NCI-H1048 (cell line): ENCODE results near the gene GBX2.

Source experiments
- DNase-seq: peaks from one replicate; lab custom pipeline; 2025; lab: John Stamatoyannopoulos, UW

GBX2 gene

GRCh38 chr2:236180831-236181453 is 12.8 kb upstream of the GBX2 start:
- peak; percentile 26 for DNase-seq

- DNase-seq, result no peak
Observed at GRCh38 chr2:236180076-236180816, 12.1 kb upstream of the GBX2 start.

- no peak for DNase-seq
Observed at GRCh38 chr2:236179236-236180075, 11.3 kb upstream of the GBX2 start.

DNA sequence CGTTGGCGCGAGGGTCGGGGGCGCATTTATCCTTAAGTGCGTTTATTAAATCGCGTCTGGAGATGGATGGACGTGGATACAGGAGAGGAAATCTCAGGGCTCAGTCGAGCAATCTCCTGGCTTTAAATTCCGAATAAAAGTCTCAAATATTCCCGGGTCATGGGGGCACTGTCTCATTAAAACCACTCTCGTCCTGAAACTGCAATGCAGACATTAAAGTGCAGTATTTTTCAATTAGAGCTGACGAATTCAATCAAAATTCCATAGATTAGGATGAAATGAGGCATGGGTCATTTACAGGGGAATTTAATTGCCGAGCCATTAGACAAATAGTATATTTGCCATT is 10.7 kb upstream of the GBX2 start:
- no peak for DNase-seq

DNA sequence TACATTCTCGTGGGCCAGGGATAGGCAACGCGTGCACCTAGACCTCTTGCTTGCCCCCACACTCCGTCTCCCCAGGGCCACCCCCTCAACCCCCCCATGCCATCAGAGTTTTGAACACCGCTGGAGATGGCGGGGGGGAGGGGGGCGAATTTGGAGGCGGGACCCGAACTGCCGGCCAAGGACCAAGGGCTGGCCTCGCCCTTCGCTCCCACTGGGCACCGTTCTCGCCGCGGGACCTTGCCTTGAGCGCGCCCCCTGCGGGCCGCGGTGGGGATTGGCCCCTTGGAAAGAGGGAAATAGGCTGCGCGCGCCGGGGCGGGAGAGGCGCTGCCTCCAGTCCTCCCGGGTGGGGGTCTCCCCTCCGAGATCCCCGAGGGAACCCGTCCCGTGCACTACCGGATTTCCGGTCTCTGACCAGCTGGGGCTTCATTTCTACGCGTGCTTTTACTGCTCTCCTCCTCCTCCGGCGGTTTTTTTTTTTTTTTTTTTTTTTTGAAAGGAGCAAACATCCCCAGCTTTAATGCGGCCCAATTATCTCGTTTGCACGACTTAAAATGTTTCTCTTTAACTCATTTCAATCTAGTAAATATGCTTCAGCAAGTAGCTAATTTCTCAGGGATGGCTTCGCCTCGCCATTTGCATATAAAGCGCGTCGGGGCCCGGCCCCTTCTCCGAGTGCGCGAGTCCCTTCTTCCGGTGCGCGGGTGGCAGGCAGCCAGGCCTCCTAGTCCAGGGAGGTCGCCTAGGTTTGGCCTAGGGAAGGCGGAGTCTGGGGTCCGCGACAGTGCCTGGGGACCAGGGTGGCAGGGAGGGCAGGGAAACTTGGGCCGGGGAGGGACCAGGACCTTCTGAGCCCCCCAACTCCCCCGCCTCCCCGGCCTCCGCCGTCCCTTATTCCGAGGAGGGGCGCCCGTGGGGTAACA is 10.0 kb upstream of the GBX2 start:
- peak; percentile 2 for DNase-seq

DNA sequence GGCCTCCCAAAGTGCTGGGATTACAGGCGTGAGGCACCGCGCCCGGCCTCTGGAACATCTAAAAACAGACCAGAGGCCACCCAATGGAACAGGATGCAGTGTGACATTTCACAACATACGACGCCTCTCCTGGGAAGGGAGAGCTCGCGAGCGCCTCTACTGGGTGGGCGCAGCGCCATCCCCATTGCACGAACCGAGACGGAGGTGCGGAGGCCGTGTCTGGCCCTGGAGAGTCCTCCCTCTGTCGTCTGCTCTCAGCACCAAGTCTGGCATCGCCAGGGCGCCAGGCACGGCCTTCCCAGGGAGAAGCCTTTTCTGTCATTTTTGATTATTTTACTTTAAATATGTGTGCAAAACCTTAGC is 9.4 kb upstream of the GBX2 start:
- DNase-seq, result peak; percentile 6

- DNase-seq, result no peak
Observed at GRCh38 chr2:236176951-236177350, 8.8 kb upstream of the GBX2 start.

GRCh38 chr2:236176417-236176816 is 8.2 kb upstream of the GBX2 start:
- DNase-seq, result no peak

DNA sequence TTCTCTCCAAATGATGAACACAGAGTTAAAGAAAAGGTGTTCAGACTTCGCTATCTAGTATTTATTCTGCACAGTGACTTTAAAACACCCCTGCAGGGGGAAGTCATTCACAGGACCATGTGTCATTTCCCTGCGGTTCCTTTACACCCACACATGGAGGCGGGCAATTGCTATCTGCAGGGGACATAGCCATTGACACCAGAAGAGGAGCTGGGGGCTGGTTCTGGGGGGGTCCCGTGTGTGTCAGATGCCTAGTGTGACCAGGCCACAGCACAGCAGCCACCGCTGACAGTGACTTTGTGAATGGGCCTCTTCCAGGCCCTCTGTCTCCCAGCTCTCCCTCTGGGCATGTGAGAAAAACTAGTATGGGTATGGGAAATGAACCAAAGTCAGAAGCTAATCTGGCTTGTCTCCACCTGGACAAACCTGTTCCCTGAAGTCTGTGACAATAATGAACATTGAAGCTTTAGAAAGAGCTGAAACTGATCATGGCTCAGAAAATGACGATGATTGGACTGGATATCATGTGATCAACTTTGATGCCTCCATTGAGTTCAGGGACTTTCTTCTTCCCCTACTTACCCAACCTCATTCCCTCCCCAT is 7.5 kb upstream of the GBX2 start:
- DNase-seq, result no peak

- no peak for DNase-seq
Observed at GRCh38 chr2:236173729-236174607, 5.8 kb upstream of the GBX2 start.

- DNase-seq, result no peak
Observed at GRCh38 chr2:236173036-236173728, 5.0 kb upstream of the GBX2 start.

DNA sequence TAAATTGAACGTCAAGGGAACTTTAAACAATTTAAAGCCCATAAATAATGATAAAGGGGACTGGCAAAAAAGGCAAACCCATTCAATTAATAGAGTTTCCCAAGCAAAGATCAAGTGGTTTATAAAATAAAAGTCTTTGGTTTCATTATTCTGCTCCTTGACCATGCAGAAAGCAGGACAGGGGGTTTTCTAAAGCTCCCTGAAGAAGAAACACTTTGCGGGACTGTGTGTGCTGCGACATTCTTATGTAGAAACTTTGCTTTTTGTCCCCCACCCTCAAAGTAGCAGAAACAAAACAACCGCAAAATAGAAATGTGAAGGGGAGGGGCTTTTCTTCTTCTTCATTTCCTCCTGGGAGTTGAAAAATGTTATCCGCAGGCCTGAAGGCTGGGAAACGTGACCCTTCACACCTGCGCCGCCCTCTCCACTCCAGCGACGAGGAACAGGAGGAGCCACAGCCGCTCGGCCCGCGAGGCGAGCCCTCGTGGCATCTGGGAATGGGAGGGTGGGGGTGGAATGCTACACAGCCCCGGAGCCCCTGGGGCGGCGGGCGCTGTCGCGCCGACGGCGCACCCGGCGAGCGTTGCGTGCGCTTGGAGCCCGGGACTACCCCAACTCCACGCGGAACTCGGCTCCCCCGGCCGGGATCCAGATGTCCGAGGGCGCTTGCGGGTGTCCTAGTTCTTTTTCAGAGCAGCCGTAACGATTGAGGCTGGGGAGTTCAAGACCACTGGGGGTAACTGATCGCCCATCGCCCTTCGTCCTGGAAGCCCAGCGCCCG is 4.3 kb upstream of the GBX2 start:
- DNase-seq, result no peak

DNA sequence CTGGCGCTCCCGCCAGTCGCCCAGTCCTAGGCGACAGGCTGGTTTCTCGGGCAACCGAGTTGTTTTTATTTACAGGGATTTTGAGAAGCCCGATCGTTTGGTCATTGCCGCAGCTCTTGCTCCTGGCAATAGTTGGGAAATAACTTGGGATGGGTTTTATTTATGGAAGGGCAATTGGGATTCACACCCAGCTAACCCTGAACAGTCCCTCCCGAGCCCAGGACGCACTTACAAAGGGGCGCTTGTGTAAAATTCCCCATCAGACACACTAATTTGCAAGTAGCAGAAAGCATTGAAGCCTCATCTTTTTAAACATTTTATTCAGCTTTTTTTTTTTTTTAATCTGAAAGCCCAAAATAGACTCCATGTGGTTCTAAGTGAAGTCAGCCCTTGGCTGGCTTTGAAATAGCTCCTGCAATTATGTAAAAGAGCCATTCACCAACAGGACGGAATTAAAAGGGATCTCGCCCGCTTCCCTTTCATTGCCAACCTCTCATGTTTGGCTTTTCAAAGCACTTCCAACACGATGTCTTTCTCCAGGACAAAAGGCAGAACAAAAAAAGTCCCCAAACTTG is 3.6 kb upstream of the GBX2 start:
- no peak for DNase-seq

GRCh38 chr2:236171181-236171679 is 3.0 kb upstream of the GBX2 start:
- no peak for DNase-seq

- DNase-seq, result no peak
Observed at GRCh38 chr2:236170590-236171165, 2.5 kb upstream of the GBX2 start.

- no peak for DNase-seq
Observed at GRCh38 chr2:236169741-236170589, 1.8 kb upstream of the GBX2 start.

DNA sequence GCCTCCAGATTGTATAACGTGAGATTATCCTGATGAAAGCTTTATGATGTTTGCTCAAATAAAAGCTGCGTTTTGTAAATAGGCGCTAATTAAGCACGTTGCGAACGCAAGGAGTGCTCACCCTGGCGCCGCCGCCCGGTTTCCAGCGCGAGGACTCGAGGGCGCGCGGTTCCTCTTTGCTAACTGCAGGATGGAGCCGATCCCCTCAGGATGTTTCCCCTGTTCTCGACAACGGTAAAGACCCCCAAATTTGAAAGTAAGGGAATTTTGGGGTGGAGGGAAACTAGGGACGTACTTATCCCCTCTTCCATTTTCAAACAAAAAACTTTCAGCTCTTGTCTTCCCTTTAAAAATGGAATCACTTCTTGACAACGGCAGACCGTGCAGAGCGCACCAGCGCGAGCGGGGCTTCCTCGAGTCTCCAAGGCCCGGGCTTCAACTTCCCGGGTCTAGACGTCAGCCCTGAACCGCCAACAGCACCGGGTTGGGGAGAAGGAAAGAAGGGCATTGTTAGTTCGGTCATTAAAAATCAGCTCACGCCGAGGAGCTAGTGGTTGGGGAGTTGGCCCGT is 1.1 kb upstream of the GBX2 start:
- no peak for DNase-seq
